WTC11 (cell line): ENCODE measurements around the gene SETD4.

Experiments
- IRF2 ChIP-seq: sonication (generic); formaldehyde crosslinking; IDR thresholded peaks from 2 replicates; pipeline ENCODE4 v1.8.0; 2022; ENCODE audit warnings: low read depth, missing genetic modification reagents, borderline replicate concordance
- NFE2L1 ChIP-seq: sonication (generic); formaldehyde crosslinking; IDR thresholded peaks from 2 replicates; pipeline ENCODE4 v1.8.1; 2023; ENCODE audit warnings: missing genetic modification reagents
- TCF7 ChIP-seq: sonication (generic); formaldehyde crosslinking; IDR thresholded peaks from 2 replicates; pipeline ENCODE4 v1.8.0; 2022; ENCODE audit warnings: mild to moderate bottlenecking, low read depth, missing genetic modification reagents, moderate library complexity
- ZBTB21 ChIP-seq: sonication (generic); formaldehyde crosslinking; IDR thresholded peaks from 2 replicates; pipeline ENCODE4 v1.8.1; 2023; ENCODE audit warnings: mild to moderate bottlenecking, missing genetic modification reagents, borderline replicate concordance
- TF ChIP-seq, protein P1 (sequence below): fragments of 200-600 bp; IDR thresholded peaks from 2 replicates; pipeline ENCODE4 v1.8.0; 2022; ENCODE audit warnings: antibody characterized with exemption
- TF ChIP-seq, protein P2 (sequence below): sonication (generic); formaldehyde crosslinking; IDR thresholded peaks from 2 replicates; pipeline ENCODE4 v1.8.1; 2023; ENCODE audit warnings: mild to moderate bottlenecking, missing genetic modification reagents, moderate library complexity
- TF ChIP-seq, protein P3 (sequence below): sonication (generic); formaldehyde crosslinking; IDR thresholded peaks from 2 replicates; pipeline ENCODE4 v1.8.1; 2022; ENCODE audit warnings: mild to moderate bottlenecking, missing genetic modification reagents, moderate library complexity, borderline replicate concordance
- TF ChIP-seq, protein P4 (sequence below): sonication (generic); formaldehyde crosslinking; conservative IDR thresholded peaks from 2 replicates; pipeline ENCODE4 v1.8.1; 2022; ENCODE audit warnings: mild to moderate bottlenecking, missing genetic modification reagents
- TF ChIP-seq, protein P5 (sequence below): sonication (generic); formaldehyde crosslinking; IDR thresholded peaks from 2 replicates; pipeline ENCODE4 v1.8.0; 2023; ENCODE audit warnings: mild to moderate bottlenecking, missing genetic modification reagents

- TF ChIP-seq, protein P1, sequence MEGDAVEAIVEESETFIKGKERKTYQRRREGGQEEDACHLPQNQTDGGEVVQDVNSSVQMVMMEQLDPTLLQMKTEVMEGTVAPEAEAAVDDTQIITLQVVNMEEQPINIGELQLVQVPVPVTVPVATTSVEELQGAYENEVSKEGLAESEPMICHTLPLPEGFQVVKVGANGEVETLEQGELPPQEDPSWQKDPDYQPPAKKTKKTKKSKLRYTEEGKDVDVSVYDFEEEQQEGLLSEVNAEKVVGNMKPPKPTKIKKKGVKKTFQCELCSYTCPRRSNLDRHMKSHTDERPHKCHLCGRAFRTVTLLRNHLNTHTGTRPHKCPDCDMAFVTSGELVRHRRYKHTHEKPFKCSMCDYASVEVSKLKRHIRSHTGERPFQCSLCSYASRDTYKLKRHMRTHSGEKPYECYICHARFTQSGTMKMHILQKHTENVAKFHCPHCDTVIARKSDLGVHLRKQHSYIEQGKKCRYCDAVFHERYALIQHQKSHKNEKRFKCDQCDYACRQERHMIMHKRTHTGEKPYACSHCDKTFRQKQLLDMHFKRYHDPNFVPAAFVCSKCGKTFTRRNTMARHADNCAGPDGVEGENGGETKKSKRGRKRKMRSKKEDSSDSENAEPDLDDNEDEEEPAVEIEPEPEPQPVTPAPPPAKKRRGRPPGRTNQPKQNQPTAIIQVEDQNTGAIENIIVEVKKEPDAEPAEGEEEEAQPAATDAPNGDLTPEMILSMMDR: no peak
- TF ChIP-seq TCF7: no peak
- no peak for TF ChIP-seq IRF2 (CRISPR knock-in tag)
- TF ChIP-seq, protein P2, sequence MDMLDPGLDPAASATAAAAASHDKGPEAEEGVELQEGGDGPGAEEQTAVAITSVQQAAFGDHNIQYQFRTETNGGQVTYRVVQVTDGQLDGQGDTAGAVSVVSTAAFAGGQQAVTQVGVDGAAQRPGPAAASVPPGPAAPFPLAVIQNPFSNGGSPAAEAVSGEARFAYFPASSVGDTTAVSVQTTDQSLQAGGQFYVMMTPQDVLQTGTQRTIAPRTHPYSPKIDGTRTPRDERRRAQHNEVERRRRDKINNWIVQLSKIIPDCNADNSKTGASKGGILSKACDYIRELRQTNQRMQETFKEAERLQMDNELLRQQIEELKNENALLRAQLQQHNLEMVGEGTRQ (CRISPR knock-in tag): no peak
- TF ChIP-seq ZBTB21 (CRISPR knock-in tag): no peak
- TF ChIP-seq, protein P3, sequence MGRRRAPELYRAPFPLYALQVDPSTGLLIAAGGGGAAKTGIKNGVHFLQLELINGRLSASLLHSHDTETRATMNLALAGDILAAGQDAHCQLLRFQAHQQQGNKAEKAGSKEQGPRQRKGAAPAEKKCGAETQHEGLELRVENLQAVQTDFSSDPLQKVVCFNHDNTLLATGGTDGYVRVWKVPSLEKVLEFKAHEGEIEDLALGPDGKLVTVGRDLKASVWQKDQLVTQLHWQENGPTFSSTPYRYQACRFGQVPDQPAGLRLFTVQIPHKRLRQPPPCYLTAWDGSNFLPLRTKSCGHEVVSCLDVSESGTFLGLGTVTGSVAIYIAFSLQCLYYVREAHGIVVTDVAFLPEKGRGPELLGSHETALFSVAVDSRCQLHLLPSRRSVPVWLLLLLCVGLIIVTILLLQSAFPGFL (CRISPR knock-in tag): no peak
- TF ChIP-seq NFE2L1 (CRISPR knock-in tag): no peak
- TF ChIP-seq, protein P4, sequence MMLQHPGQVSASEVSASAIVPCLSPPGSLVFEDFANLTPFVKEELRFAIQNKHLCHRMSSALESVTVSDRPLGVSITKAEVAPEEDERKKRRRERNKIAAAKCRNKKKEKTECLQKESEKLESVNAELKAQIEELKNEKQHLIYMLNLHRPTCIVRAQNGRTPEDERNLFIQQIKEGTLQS (CRISPR knock-in tag): no peak
- TF ChIP-seq, protein P5, sequence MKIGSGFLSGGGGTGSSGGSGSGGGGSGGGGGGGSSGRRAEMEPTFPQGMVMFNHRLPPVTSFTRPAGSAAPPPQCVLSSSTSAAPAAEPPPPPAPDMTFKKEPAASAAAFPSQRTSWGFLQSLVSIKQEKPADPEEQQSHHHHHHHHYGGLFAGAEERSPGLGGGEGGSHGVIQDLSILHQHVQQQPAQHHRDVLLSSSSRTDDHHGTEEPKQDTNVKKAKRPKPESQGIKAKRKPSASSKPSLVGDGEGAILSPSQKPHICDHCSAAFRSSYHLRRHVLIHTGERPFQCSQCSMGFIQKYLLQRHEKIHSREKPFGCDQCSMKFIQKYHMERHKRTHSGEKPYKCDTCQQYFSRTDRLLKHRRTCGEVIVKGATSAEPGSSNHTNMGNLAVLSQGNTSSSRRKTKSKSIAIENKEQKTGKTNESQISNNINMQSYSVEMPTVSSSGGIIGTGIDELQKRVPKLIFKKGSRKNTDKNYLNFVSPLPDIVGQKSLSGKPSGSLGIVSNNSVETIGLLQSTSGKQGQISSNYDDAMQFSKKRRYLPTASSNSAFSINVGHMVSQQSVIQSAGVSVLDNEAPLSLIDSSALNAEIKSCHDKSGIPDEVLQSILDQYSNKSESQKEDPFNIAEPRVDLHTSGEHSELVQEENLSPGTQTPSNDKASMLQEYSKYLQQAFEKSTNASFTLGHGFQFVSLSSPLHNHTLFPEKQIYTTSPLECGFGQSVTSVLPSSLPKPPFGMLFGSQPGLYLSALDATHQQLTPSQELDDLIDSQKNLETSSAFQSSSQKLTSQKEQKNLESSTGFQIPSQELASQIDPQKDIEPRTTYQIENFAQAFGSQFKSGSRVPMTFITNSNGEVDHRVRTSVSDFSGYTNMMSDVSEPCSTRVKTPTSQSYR (CRISPR knock-in tag): no peak
Measured at GRCh38 chr21:36079010-36079649, 18.8 kb upstream of the SETD4 start.
